NCI-H345 treated with DMSO at 0.1 percent for 48 hours (cell line): ENCODE results near the gene NEUROD1.
A peak's percentile ranks its signal among the peaks of the same experiment; 100 is the strongest.

ENCODE experiments used
- DNase-seq: peaks from one replicate; lab custom pipeline; 2025; ENCODE audit not compliant: unreplicated experiment; lab: John Stamatoyannopoulos, UW

Gene NEUROD1

GRCh38 chr2:181680937-181681811, 857 bp upstream of the NEUROD1 start:
- DNase-seq, result no peak

DNA sequence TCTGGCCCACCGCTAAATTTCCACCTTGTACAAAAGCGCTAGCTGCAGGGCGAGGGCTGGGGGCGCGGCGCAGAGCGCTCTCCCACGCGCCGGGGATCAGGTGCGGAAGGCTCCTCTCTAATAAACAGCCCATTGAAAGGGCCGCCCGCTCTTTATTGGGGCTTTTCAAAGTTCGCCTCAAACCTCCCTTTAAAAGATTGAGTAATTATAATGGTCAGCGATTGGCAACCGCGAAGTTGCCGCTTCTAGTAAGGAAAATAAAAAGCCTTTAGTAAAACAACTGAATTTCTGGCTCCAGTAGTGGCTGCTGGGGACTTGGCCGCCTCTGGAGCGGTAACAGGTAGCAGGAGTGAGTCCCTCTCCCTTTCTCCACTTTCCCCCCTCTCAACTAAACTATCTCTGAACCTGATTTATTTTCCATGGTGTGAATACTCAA, 755 bp downstream of the NEUROD1 start:
- DNase-seq, result no peak

DNA sequence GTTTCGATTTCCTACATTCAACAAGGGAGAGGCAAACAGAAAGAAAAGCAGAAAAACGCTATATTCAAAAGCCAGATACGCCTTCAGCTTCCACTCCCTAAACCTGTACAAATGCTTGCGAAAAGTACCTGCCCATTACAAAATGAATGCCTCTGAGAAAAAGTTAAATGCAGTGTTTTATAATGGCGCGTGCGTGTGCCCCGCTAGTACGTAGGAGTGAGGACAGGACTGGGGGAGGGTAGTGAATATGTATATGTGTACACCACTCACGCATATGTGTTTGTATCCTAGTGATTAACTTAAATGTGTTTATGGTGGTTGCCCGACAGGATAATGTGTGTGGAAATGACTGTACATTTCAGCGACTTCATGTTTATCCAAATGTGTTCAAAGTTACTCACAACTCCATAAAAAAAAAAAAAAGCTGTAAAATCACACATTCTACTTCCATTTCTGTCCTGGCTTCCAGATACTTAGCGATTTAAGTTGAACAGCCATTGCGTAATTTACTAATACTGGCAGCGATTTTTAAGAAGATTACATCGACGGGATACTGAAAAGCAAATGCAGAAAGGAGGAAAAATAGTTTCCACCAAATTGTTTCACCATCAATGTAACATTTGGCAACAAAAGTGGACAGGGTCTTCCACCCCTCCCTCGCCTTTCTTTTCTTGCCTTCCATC, 1.3 kb downstream of the NEUROD1 start:
- DNase-seq, result no peak

- DNase-seq, result no peak
Observed at GRCh38 chr2:181677912-181678586, 2.3 kb downstream of the NEUROD1 start.

- no peak for DNase-seq
Observed at GRCh38 chr2:181675254-181675653, 5.1 kb downstream of the NEUROD1 start.

GRCh38 chr2:181674461-181674860, 5.9 kb downstream of the NEUROD1 start:
- no peak for DNase-seq

DNA sequence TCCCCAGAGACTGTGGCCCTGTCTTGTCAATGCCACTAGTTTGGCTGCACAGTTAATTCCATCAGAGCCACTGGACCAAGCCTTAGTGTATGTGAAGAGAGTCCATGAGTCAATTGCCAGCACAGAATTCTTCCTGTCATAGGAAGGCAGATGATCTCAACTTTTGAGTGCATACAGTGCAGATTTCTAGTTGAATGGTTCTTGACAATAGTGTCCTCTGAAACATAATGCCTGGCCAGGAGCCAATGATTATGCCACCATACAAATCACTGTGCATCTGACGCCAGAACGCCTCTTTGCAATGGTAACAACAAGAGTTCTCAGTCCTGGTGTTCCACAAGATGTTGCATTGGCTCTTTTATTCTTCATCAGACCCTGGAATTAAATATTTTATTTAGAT, 7.1 kb downstream of the NEUROD1 start:
- peak; percentile 83 for DNase-seq

- no peak for DNase-seq
Observed at GRCh38 chr2:181672255-181673008, 7.9 kb downstream of the NEUROD1 start.

- DNase-seq, result no peak
Observed at GRCh38 chr2:181670632-181671031, 9.7 kb downstream of the NEUROD1 start.

- no peak for DNase-seq
Observed at GRCh38 chr2:181667234-181667633, 13.1 kb downstream of the NEUROD1 start.

DNA sequence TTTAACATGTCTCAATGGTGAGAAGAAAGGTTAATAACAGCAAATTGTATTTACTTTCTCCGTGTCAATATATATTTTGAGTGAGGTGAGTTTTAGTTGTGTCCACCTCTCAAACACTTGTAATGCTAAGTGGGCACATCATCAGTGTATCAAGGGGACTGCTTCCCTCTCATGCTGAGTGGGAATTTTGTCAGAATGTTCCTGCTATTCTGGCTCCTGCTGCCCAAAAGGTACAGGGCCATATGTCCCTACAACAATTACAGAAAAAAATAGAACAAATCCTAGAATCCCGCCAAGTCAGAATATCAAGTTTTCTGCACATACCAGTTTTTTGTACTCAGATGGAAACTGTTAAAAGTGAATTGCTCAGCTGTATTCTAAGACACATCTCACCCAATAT, 18.0 kb downstream of the NEUROD1 start:
- DNase-seq, result no peak

DNA sequence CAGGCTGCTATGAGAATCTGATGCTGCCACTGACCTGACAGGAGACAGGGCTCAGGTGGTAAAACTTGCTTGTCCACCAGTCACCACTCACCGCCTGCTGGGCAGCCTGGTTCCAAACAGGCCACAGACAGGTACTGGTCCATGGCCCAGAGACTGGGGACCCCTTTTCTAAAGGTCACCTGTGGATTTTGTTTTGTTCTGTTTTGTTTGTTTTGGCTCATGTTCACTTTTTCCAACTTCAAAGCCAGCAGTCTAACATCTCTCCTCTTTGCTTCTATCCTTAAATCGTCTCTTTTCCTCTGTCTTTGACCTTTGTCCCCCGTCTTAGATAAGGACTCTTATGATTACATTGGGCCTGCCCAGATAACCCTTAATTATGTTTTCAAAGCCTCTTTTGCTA, 20.1 kb downstream of the NEUROD1 start:
- DNase-seq, result no peak

- DNase-seq, result no peak
Observed at GRCh38 chr2:181658444-181658843, 21.9 kb downstream of the NEUROD1 start.

DNA sequence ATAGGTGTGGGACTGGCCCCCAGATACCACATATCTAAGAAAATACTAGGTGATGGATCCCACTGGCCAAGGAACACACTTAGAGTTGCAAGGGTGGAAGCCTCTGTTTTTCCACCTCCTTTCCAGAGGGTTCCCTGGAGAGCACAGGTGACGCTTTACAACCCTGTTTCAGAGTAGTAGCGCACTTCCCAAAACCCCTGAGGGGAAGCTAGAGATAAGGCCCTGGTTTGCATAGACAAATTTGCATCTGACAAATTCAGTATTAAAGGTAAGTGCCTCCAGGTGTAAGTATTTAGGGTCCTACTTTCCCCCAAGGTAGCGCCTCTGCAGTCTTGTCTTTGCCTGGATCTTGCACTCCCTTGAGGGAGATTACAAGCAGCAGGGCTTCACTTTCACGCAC, 22.9 kb downstream of the NEUROD1 start:
- no peak for DNase-seq

DNA sequence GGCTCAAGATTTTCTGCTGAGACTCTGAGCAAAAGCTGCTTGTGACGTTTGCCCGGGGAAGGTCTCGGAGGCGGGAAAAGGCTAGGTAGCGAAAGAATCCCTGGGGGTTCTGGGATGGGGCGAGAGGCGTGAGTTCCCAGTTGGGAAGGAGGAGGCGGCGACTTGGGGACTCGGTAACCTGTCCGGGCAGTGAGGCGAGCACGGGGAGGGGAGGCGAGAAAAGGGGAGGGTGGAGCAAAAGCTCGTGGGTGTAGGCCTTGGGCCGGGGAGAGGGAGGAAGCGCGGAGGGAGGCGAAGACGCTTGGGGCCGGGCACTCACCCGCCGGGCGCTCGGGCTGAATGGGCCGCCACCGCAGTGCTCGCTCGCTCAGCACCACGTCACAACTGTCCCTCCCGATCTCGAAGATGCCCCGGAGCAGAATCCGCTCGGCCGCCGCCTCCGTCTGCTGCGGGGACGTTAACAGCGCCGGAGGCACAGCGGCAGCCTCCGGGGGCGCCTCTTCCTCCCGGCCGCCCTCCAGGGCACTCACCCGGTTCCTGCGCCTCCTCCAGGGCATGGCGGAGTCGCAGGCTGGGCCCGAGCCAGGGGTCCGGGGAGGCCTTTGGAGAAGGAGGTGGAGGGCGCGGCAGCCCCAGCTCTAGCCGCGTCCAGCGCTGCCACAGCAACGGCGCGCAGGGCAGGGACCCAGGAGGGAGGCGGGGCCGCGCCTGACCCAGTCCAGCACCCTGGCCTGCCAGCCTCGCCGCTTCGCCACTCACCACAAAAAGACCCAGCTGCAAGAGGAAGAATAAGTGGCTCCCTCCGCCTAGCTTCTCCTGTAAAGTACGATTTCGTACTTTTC, 23.6 kb downstream of the NEUROD1 start, which contains the start of gene CERKL:
Gene CERKL (minus strand): TSS at position 656 of the 842 bp plus-strand sequence. CDS start 99 bp downstream, at position 557.
- no peak for DNase-seq

DNA sequence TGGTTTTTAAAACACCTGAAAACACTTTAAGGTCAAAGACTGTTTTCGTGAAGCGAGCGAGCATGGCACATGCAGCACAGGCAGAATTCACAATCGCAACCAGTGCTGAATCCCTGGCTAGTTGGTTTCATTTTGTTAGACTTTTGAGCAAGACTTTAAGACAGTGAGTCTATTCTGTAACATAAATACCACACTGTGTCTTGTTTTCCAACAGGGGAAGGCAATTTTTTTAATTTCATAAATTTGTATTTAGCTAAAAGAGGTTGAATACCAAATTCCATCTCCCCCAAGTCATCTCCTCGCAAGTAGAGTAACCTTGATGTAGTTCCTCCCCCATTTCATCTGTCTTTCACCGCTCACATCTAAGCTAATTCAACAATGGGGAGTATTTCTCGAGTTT, 24.8 kb downstream of the NEUROD1 start:
- no peak for DNase-seq

DNA sequence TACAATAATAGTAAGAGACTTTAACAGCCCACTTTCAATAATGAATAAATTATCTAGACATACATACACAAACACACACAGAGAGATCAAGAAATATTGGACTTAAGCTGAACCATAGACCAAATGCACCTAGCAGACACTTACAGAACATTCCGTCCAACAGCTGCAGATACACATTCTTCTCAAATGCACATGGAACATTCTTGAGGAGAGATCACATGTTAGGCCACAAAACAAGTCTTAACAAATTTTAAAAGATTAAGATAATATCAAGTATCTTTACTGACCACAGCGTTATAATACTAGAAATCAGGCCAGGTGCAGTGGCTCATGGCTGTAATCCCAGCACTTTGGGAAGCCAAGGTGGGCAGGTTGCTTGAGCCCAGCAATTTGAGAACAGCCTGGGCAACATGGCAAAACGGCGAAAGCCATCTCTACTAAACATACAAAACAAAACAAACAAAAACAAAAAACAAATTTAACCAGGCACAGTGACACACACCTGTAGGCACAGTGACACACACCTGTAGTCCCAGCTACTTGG, 30.8 kb downstream of the NEUROD1 start:
- DNase-seq, result no peak

DNA sequence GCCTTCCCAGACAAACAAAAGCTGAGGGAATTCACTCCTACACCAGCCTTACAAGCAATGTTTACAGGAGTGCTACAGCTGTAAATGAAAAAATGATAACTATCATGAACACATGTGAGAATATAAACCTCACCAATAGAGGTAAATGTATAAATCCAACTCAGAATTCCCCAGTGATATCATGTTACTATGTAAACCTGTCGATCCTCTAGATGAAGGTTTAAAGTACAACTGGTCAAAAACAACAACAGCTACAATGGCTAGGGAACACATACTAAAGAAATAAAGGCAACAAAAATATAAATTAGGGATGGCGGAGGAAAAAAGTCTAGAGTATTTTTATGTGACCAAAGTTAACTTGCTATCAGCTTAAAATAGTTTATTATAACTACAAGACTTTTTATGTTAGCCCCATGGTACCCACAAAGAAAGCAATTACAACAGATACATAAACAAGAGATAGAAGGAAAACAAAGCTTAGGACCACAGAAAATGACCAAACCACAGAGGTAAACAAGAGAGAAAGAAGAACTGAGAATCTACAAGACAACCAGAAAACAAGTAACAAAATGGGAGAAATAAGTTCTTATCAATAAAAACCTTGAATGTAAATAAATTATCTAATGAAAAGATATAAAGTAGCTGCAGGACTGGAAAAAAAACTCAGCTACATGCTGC, 31.7 kb downstream of the NEUROD1 start:
- no peak for DNase-seq

GRCh38 chr2:181646415-181646987, 33.8 kb downstream of the NEUROD1 start:
- no peak for DNase-seq
